HG02852 (cell line): ENCODE measurements around the gene APOL1.
"Not testable (repeated sequence)": the region's sequence is repeated elsewhere in the genome, so short reads cannot be mapped to it uniquely, and the experiment has no call there.

ENCODE experiments used
- ATAC-seq: cut with Tn5 transposase; IDR thresholded peaks from one replicate; pipeline ENCODE4 v1.9.1; 2021; ENCODE audit warnings: mild to moderate bottlenecking, moderate library complexity; ENCODE audit not compliant: unreplicated experiment

APOL1 gene, protein sequence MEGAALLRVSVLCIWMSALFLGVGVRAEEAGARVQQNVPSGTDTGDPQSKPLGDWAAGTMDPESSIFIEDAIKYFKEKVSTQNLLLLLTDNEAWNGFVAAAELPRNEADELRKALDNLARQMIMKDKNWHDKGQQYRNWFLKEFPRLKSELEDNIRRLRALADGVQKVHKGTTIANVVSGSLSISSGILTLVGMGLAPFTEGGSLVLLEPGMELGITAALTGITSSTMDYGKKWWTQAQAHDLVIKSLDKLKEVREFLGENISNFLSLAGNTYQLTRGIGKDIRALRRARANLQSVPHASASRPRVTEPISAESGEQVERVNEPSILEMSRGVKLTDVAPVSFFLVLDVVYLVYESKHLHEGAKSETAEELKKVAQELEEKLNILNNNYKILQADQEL

DNA sequence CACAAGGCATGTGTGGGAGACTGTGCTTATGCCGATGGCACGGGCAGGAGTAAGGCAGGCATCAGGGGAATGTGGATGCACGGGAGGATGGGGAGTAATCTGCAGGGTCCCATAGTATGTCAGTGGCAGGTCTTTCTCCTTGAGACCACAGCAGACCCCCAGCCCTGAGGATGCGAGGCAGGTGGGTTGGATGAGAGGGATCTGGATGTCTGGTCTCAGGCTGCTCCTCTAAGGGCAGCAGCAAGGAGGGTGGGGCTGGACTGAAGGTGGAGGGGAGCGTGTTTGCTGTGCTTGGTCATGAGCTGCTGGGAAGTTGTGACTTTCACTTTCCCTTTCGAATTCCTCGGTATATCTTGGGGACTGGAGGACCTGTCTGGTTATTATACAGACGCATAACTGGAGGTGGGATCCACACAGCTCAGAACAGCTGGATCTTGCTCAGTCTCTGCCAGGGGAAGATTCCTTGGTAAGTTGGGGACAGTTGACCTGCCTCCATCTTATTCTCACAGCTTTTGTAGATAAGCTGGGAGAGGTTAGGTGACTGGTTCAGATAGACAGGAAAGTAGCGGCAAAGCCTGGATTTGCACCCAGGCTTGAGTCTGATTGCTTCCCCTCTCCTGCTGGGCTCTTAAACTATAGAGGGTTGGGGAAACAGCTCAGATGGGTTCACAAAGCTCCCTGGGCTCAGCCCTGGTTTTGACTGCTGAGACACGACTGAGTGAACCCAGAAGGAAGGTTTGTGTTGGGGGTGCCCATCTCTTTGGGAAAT is at the start of gene APOL1:
Gene APOL1 (plus strand): TSS at position 380 of the 769 bp plus-strand sequence. CDS start 1,823 bp downstream, outside the sequence.
- peak; percentile 67 for ATAC-seq

DNA sequence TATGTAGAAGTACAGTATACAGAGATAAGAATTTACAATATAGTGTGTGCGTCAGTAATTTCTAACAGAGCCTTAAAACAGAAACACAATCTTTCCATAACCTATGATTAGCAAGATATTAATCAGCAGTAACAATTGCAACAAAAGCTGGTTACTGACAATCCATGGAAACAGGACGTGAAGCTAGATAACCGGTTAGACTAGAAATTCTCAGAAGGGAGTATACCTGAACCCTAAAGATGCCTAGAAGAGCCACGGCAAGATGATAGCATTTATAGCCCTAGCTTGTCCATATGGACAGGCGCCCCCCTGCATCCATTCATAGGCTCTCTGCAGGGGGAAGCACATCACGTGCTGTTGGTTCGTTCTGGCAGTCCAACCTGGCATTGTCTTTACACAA is 49.5 kb upstream of the APOL1 start:
- ATAC-seq, result not testable (repeated sequence)

DNA sequence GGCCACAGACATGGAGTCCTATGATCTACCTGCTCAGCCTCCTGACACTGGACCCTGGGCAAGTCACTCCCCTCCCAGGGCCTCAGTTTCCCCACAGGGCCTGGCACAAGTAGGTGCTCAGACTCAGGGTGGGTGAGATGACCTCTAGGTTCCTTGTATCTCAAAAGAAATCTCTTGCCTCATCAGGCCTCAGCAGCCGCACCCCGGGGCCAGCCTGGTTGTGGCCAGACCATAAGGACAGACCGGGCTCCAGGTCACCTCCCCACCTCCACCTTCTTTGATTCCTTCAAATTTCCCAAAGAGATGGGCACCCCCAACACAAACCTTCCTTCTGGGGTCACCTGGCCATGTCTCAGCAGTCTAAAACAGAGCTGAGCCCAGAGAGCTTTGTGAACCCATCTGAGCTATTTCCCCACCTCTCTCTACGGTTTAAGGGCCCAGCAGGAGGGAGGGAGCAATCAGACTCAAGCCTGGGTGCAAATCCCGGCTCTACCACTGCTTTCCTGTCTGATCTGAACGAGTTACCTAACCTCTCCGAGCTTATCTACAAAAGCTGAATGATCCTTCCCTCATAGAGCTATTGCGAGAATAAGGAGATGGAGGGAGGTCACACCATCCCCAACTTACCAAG is 48.8 kb upstream of the APOL1 start:
- no peak for ATAC-seq

DNA sequence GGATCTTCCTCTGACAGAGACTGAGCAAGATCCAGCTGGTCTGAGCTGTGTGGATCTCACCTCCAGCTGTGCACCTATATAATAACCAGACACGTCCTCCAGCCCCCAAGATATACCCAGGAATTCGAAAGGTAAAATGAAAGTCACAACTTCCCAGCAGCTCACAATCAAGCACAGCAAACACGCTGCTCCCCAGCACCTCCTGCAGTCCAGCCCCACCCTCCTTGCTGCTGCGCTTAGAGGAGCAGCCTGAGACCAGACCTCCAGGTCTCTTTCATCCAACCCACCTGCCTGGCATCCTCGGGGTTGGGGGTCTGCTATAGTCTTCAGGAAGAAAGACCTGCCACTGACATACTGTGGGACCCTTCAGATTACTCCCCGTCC is 48.3 kb upstream of the APOL1 start:
- no peak for ATAC-seq

DNA sequence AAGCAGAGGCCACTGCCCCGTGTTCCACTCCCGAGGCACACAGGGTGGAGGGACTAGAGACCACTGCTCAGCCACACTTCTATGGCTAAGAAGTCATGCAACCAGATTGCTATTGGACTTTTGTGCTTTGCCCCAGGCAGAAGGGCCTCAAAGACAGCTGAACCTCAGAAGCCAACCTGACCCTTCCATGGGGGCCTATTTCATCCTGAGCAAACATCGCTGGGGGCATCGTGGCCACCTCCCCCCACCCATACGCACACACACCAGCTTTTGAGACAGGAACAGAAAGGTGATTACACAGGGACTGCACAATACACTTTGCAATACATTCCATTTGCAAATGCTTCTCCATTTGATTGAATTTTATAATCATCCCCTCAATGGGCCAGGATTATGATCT is 47.4 kb upstream of the APOL1 start:
- ATAC-seq, result not testable (repeated sequence)

DNA sequence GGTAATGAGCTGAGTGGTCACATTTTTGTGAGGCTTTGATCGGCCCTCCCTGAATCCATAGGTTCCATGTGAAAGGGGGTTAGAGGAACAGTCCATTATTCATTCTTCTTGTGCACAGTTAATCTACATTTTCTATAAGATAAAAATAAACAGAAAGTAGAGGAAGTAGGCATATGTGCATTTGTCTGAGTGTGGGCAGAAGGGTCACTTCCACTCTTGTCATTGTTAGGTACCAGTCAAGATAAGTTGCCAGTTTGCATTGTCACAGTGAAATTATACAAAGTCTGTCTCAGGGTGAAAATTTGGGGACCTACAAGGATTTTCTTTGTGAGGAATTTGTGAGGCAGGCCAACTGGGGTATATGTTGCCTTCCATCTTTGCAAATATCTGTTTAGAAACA is 46.7 kb upstream of the APOL1 start:
- no peak for ATAC-seq

DNA sequence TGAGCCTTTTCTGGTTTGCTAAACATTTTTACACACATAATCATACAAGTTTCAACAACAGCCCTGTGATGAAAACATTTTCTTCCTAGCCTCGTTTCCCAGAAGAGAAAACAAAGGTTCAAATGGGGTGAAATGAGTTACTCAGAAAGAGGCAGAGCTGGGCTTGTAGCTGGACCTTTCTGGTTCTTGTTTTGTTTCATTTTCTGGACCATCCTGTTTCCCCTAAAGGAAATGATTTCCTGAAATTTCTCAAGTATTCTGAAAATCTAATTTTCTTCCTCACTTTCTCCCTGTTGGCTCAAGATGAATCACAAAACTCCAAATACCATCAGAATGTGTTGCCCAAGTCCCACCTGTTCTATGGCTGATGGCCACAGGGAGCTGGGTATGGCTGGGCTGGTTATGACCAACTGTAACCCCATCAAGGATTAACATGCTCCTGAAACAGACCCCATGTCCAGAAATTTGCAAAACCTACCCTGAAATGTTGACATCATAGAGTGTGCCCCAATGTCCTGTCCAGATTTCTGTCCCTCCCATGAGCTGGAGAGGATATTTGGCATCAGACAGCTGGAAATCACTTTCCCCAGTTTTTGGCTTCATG is 44.7 kb upstream of the APOL1 start:
- no peak for ATAC-seq

DNA sequence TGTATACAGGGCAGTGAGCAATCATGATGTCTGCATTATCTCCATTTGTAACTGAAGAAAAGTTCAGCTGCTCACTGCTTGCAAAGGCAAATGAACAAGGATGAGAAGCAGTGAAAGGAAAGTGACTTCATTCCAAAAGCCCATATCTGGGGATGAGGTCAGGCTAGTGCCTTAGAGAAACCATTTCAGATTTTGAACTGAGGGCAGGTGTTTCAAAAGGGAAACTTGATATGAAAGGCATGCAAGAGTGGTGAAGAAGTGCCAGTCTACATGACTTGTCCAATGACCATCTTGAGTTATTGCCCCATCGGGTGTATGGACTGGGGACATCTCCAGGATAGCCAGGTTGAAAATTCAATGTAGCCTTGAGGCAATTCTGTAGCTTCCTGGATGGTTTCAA is 44.0 kb upstream of the APOL1 start:
- no peak for ATAC-seq

DNA sequence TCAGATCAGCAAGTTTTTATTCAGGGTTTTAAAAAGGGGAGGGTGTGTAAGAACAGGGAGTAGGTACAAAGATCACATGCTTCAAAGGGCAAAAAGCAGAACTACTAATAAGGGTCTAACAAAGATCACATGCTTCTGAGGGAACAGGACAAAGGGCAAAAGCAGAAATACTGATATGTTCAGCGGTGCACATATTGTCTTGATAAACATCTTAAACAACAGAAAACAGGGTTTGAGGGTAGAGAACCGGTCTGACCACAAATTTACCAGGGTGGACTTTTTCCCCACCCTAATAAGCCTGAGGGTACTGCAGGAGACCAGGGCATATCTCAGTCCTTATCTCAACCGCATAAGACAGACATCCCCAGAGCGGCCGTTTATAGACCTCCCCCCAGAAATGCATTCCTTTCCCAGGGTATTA is 43.4 kb upstream of the APOL1 start:
- not testable (repeated sequence) for ATAC-seq

DNA sequence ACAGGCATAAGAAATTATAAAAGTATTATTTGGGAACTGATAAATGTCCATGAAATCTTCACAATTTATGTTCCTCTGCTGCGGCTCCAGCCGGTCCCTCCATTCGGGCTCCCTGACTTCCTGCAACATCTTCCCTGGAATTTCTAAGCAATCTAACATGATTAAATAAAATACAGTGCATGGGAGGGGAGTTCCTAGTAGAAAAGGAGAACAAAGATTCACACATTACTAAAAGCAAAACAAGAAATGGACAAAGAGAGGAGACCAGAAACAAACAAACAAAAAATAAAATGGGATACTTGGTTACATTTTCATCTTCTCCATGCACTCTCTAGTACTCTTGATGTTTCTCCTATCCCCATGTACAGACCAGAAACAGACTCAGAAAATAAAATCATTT is 42.7 kb upstream of the APOL1 start:
- no peak for ATAC-seq

DNA sequence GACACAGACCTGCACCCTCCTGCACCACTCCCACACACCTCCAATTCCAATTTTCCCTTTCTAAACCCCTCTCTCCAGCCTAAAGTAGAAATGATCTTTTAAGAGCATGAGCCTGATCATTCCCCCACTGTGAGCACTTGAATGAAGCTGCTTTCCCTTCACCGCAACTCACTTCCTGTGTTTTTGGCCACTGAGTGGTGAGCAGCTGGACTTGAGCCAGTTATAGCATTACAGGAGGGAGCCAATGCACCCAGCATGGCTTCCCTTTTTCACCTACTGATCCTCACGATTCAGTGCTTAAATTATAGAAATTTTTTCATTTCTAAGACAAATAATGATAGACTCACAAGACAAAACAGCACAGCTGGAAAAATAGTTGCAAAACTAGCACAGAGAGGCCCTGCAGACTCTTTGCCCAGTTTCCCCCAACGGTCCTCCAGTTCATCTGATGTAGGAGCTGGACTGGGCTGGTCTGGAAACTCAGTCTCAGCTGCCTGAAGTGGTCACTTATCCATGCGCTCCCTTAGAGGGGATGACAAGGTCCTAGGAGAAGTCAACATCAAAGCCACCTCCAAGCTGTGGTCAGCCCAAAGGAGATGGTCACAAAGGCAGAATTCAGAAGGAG is 41.6 kb upstream of the APOL1 start:
- ATAC-seq, result no peak

DNA sequence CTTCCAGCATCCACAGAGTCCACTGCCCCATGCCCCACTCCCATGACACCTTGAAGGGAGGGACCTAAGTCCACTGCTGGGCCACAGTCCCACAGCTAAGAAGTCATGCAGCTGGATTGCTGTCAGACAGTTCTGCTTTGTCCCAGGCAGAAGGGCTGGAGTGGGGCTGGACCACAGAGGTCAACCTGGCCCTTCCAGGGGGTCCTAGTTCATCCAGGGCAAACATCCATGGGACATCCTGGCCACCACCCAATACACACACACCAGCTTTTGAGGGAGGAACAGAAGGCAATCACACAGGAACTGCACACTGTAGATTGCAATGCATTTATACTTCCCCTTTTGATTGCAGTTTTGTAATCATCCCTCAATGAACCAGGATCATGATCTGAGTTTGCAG is 40.0 kb upstream of the APOL1 start:
- ATAC-seq, result no peak

DNA sequence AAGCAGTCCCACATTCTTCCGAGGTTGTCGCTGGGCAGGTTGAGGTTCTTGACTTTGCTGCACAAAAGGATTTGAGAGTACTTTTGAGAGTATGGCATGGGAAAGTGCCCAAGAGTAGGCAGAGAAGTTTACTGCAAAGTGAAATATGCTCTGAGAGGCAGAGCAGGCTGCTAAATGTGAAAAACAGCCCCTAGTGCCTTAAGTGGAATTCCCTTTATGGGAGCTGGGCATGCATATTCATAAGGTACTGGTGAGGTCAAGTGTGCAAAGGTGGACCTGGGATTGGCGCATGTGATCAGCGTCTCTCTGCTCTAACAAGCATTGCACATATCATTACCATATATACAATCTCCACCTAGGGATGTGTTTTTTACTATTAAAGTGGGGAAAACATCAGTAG is 39.3 kb upstream of the APOL1 start:
- ATAC-seq, result no peak

DNA sequence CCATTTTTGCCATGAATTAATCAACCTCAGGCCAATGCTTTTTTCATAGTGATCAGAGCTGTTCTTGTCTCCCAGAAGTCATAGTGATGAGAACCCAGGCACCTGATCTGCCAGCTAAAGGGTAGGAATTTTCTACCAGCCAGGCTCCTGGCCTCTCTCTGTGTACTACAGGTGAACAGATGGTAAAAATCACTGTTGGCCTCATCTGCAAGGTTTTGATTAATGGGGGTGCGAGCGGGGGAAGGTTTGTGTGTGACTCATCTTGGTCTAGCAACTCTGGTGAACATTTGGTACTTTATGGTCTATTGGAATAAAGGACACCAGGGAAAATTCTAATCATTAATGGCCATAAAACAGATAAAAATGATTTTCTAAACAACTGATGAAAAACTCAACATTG is 37.0 kb upstream of the APOL1 start:
- ATAC-seq, result no peak

DNA sequence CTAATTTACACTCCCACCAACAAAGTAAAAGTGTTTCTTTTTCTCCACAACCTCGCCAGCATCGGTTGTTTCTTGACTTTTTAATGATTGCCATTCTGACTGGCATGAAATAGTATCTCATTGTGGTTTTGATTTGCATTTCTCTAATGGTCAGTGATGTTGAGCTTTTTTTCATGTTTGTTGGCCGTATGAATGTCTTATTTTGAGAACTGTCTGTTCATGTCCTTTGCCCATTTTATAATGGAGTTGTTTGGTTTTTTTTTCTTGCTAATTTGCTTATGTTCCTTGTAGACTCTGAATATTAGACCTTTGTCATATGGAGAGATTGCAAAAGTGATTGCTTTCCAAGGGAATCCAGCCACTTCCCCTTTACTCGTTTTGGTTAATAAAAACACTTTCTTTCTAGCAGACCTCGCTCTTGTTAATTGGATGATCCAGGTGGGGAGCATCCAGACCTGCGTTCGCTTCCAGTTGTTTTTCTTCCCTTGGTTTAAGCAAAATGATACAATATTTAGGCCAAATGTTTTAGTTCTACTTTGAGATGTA is 34.2 kb upstream of the APOL1 start:
- ATAC-seq, result no peak

DNA sequence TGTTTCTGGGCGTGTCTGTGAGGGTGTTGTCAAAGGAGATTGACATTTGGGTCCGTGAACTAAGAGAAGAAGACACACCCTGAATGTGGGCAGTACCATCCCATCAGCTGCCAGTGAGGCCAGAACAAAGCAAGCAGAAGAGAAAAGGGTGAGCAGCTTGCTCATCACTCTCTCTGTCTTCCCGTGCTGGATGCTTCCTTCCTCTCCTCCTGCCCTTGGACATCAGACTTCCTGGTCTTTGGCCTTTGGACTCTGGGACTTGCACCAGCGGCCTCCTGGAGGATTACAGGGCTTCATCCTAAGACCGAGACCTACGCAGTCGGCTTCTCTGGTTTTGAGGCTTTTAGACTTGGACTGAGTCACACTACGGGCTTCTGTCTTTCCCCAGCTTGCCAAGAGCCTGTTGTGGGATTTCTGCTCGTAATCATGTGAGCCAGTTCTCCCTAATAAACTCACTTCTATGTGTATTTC is 32.4 kb upstream of the APOL1 start:
- no peak for ATAC-seq

DNA sequence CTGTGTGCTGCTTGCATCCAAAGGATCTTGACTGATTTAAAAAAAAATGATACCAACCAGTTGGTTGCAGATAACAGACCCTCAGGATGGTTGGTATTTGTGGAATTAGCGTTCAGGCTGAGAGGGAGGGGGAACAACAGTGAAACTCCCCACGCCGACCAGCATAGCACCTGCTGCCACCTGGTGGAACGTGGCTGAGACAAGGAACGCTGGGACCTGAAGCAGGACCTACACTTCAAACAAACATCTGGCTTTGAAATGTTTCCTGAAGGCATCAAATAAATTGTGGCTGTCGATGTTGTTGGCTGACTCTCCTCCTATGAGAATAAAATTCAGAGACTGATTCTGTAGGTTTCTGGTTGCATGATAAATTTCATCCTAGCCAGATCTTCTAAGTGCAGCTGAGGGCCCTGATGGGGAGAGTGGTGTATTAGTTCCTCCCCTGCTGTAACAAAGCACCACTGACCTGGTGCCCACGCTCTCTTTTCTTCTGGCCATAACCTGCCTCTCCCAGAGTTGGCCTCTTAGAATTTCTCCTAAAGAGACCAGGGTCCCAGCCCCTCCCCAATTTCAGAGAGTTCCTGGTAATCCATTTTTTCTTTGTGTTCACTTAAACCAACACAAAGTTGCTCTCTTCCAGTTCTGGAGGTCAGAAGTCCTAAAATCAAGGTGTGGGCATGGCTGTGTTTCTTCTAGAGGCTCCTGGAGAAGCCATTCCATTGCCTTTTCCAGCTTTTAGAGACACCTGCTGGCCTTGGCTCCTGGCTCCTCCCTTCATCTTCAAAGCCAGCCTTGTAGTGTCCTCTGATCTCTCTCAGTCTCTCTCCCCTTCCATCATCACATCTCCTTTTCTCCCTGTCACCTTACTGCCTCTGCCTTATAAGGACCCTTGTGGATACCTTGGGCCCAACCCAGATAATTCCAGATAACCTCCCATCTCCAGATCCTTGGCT is 30.9 kb upstream of the APOL1 start:
- ATAC-seq, result no peak

DNA sequence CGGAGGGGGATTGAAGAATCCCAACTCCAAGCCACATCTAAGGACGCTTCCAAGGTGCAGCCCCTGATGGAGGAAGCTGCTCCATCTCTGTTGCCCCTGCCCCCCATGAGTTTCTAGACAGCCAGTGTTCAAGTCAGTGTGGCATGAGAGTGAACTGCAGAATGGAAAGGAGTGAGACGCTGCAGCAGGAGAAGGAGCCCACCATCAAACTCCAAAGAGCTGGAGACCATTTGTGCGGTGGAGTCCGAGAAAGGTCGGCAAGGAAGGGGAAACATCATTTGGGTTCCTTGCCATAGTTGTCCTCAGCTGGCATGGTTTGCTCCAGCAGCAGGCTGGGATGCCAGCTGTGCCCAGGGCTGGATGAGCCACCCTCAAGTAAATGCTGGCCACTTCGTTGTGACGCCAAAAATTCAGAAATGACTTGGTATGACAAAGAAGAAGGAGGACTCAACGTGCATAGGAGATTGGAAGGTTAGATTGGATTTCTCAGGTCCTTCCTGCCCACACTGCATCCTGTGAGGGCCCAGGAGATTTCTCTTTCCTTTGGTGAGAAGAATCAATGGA is 30.0 kb upstream of the APOL1 start:
- ATAC-seq, result no peak

DNA sequence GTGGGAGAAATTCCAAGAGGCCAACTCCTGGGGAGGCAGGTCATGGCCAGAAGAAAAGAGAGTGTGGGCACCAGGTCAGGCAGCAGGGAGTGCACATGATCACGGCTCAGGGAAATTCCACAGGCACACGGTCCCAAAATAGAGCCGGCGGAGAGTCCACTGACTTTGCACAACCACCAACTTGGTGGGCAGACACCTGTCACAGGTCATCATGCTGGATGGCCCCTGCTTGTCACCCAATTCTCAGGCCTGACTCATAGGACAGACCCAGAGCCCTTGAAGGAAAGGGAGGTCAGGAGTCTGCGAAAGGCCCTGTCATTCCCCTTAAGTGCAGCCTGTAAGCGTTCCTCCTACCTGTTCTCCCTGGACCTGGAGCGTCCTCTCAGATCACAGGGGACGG is 29.4 kb upstream of the APOL1 start:
- no peak for ATAC-seq
